Activated T-helper 2 cell treated with anti-CD3 and anti-CD28 coated beads, Interferon-gamma antibody, Interleukin-2, Interleukin-4, amounts not matched to agents 10 μg/mL and 5 μg/mL and 100 μg/mL, durations not matched to agents 14 hours and 24 hours and 36 hours (primary cell): ENCODE data around the gene CLEC2A. TPM values are rescaled to one million over a fixed set of nuclear protein-coding genes. Genes with fewer than 3 reads are reported as not detected.
"Not testable (repeated sequence)": the region's sequence is repeated elsewhere in the genome, so short reads cannot be mapped to it uniquely, and the experiment has no call there.

Experiments used
- DNase-seq: peaks from one replicate; pipeline ENCODE4 v3.0.0; 2021; ENCODE audit warnings: low spot score
- H3K27ac Mint-ChIP-seq: one replicate; pipeline ENCODE4 v1.8.0; 2021; ENCODE audit warnings: mixed read lengths
- H3K27me3 Mint-ChIP-seq: one replicate; pipeline ENCODE4 v1.8.0; 2021; ENCODE audit warnings: low read depth, mixed read lengths
- H3K36me3 Mint-ChIP-seq: one replicate; pipeline ENCODE4 v1.8.0; 2021; ENCODE audit warnings: low read depth, mixed read lengths
- H3K4me1 Mint-ChIP-seq: one replicate; pipeline ENCODE4 v1.8.0; 2021; ENCODE audit warnings: low read depth, mixed read lengths
- H3K4me3 Mint-ChIP-seq: one replicate; pipeline ENCODE4 v1.8.0; 2021; ENCODE audit warnings: low read depth, mild to moderate bottlenecking, moderate library complexity, mixed read lengths
- H3K9me3 Mint-ChIP-seq: one replicate; pipeline ENCODE4 v1.8.0; 2021; ENCODE audit warnings: mixed read lengths
- intact Hi-C: fragments of 100-400 bp; cut with micrococcal nuclease; formaldehyde crosslinking; loops from one replicate; pipeline ENCODE4 v1.15.1; 2023
- total RNA-seq: library from RNA; stranded (reverse); gene quantifications from 2 replicates; pipeline ENCODE4 v1.2.3, GENCODE V29; 2022

Gene CLEC2A
- not detected in 2 replicates for total RNA-seq

DNA sequence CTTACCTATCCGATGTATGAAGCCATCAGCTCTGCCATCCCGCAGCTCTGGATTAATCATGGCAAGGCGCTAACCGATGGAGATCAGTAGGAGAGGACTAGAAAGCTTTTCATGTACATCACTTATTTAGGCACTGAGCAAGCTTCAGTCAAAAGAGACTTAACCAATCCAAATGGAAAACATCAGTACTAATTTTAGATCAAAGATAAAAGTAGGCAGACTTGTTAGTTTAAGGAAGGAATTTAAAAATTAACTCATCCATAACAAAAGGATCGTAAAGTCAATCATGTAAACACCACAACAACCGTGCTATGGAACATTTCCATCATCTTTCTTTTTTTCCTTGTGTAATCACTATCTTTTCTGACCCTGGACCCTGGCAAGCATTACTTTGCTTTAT, at the start of gene CLEC2A:
Gene CLEC2A, minus strand, starts transcription at position 101 of the 400 bp plus-strand sequence. Its CDS starts 41 bp downstream, at position 60.
- Mint-ChIP-seq H3K9me3 (no peaks in the 10 kb centered on the region), H3K27me3 (peaks cover 34% of the 10 kb centered on the region), H3K27ac (no peak within 1 kb of the TSS), H3K4me1 (peaks cover 5% of the 10 kb centered on the region), H3K4me3 (no peak within 1 kb of the TSS), H3K36me3 (no peaks in the 10 kb centered on the region)
- intact Hi-C loops: no loop called here
- no peak for DNase-seq

GRCh38 chr12:9980126-9980525, 48.0 kb upstream of the CLEC2A start:
- no peak for DNase-seq
- H3K36me3 Mint-ChIP-seq: no peaks in the 10 kb centered on the region
- no peak overlapping the region for H3K4me3 Mint-ChIP-seq
- no peak overlapping the region for H3K27ac Mint-ChIP-seq
- intact Hi-C loops: no loop called here
- H3K4me1 Mint-ChIP-seq: no peaks in the 10 kb centered on the region
- peaks cover 24% of the 10 kb centered on the region for H3K27me3 Mint-ChIP-seq
- peaks cover 3% of the 10 kb centered on the region for H3K9me3 Mint-ChIP-seq

- intact Hi-C loops: no loop called here
- H3K36me3 Mint-ChIP-seq: no peaks in the 10 kb centered on the region
- H3K4me1 Mint-ChIP-seq: no peaks in the 10 kb centered on the region
- H3K27ac Mint-ChIP-seq: no peak overlapping the region
- peaks cover 33% of the 10 kb centered on the region for H3K27me3 Mint-ChIP-seq
- peaks cover 5% of the 10 kb centered on the region for H3K9me3 Mint-ChIP-seq
- no peak overlapping the region for H3K4me3 Mint-ChIP-seq
- no peak for DNase-seq
Observed at GRCh38 chr12:9977916-9978315, 45.7 kb upstream of the CLEC2A start.

- H3K9me3 Mint-ChIP-seq, H3K4me3 Mint-ChIP-seq, H3K4me1 Mint-ChIP-seq: not testable (repeated sequence)
Observed at GRCh38 chr12:9976626-9977025, 44.5 kb upstream of the CLEC2A start.

GRCh38 chr12:9975614-9976013, 43.4 kb upstream of the CLEC2A start:
- Mint-ChIP-seq H3K4me1 (peaks cover 5% of the 10 kb centered on the region), H3K9me3 (peaks cover 5% of the 10 kb centered on the region), H3K27ac (no peak overlapping the region), H3K4me3 (no peak overlapping the region), H3K27me3 (peaks cover 30% of the 10 kb centered on the region), H3K36me3 (no peaks in the 10 kb centered on the region)
- DNase-seq: no peak
- intact Hi-C loops: no loop called here

More at GRCh38 chr12:9976626-9977025, 44.5 kb upstream of the CLEC2A start:
- H3K36me3 Mint-ChIP-seq, intact Hi-C loops, H3K27ac Mint-ChIP-seq, DNase-seq: not testable (repeated sequence)
- peaks cover 32% of the 10 kb centered on the region for H3K27me3 Mint-ChIP-seq

GRCh38 chr12:9974731-9975130, 42.6 kb upstream of the CLEC2A start:
- H3K36me3 Mint-ChIP-seq, H3K4me1 Mint-ChIP-seq, H3K27ac Mint-ChIP-seq, DNase-seq, H3K9me3 Mint-ChIP-seq, H3K4me3 Mint-ChIP-seq, intact Hi-C loops: not testable (repeated sequence)
- peaks cover 25% of the 10 kb centered on the region for H3K27me3 Mint-ChIP-seq

- H3K9me3 Mint-ChIP-seq: peaks cover 5% of the 10 kb centered on the region
- no peak for DNase-seq
- peaks cover 25% of the 10 kb centered on the region for H3K27me3 Mint-ChIP-seq
- H3K27ac Mint-ChIP-seq: no peak overlapping the region
- no peaks in the 10 kb centered on the region for H3K36me3 Mint-ChIP-seq
- H3K4me3 Mint-ChIP-seq: no peak overlapping the region
- peaks cover 5% of the 10 kb centered on the region for H3K4me1 Mint-ChIP-seq
- intact Hi-C loops: no loop called here
Observed at GRCh38 chr12:9973949-9974348, 41.8 kb upstream of the CLEC2A start.

- no peak within 1 kb of the TSS for H3K27ac Mint-ChIP-seq
- intact Hi-C loops: no loop called here
- H3K4me3 Mint-ChIP-seq: no peak within 1 kb of the TSS
- peaks cover 19% of the 10 kb centered on the region for H3K27me3 Mint-ChIP-seq
- peaks cover 5% of the 10 kb centered on the region for H3K4me1 Mint-ChIP-seq
- no peaks in the 10 kb centered on the region for H3K36me3 Mint-ChIP-seq
- peaks cover 5% of the 10 kb centered on the region for H3K9me3 Mint-ChIP-seq
- no peak for DNase-seq
Observed at GRCh38 chr12:9971181-9971580, 39.0 kb upstream of the CLEC2A start, which contains the start of gene CLEC12A. Gene CLEC12A (plus strand): TSS chr12:9971409. CDS start chr12:9971597, 188 bp downstream.

GRCh38 chr12:9969673-9970072, 37.5 kb upstream of the CLEC2A start:
- no peak overlapping the region for H3K4me3 Mint-ChIP-seq
- H3K4me1 Mint-ChIP-seq: peaks cover 5% of the 10 kb centered on the region
- no peak overlapping the region for H3K27ac Mint-ChIP-seq
- no peaks in the 10 kb centered on the region for H3K36me3 Mint-ChIP-seq
- intact Hi-C loops: no loop called here
- no peak for DNase-seq
- no peaks in the 10 kb centered on the region for H3K9me3 Mint-ChIP-seq
- peaks cover 19% of the 10 kb centered on the region for H3K27me3 Mint-ChIP-seq

GRCh38 chr12:9961901-9962300, 29.7 kb upstream of the CLEC2A start:
- Mint-ChIP-seq H3K36me3 (no peaks in the 10 kb centered on the region), H3K4me1 (peaks cover 34% of the 10 kb centered on the region), H3K27ac (no peak overlapping the region), H3K27me3 (no peaks in the 10 kb centered on the region), H3K9me3 (no peaks in the 10 kb centered on the region), H3K4me3 (no peak overlapping the region)
- intact Hi-C loops: no loop called here
- no peak for DNase-seq

DNA sequence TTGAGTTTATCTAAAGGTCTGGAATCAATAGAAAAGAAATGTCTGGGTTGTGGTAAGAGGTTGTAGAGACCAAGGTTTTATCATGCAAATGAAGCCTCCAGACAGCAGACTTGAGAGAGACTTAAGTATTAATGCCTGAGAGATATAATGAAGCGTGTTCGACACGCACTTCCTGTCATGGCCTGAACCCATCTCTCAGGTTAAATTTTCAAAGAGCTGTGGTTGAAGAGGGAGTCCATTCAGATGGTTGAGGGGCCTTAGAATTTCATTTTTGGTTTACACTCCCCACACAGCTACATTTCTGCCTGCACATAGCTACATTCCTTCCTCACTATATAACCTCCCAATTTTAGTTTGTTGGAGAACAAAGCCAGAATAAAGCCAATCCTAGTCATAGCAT, 28.9 kb upstream of the CLEC2A start:
- peaks cover 41% of the 10 kb centered on the region for H3K4me1 Mint-ChIP-seq
- H3K9me3 Mint-ChIP-seq: no peaks in the 10 kb centered on the region
- no peaks in the 10 kb centered on the region for H3K27me3 Mint-ChIP-seq
- no peak for DNase-seq
- intact Hi-C loops: no loop called here
- H3K4me3 Mint-ChIP-seq: no peak overlapping the region
- H3K27ac Mint-ChIP-seq: no peak overlapping the region
- H3K36me3 Mint-ChIP-seq: no peaks in the 10 kb centered on the region

DNA sequence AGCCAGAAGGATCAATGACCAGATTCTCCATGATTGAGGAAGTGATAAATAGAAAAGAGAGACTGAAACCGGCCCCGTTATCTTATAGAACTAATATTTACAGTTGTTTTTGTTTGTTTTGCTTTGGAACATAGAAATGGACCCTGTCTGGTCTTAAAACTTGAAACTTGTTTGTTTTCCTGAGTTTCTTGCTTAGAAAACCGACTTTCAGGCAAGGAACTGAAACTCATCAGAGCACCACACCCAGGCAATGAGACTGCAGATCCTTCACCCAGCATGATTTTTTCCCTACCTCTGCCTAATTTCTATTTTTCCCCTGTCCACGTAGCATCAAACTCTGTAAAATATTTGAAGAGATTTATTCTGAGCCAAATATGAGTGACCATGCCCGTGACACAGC, 28.4 kb upstream of the CLEC2A start:
- Mint-ChIP-seq H3K27ac (no peak overlapping the region), H3K4me3 (no peak overlapping the region)
- intact Hi-C loops: no loop called here

GRCh38 chr12:9957834-9958233, 25.7 kb upstream of the CLEC2A start:
- no peaks in the 10 kb centered on the region for H3K9me3 Mint-ChIP-seq
- DNase-seq: no peak
- H3K27ac Mint-ChIP-seq: no peak overlapping the region
- H3K4me1 Mint-ChIP-seq: peaks cover 52% of the 10 kb centered on the region
- intact Hi-C loops: loop anchor here (1.0 to 10.0 kb wide), 2 partner anchors 10 to 257 kb away; partner anchors contain the start of gene GABARAPL1
- H3K36me3 Mint-ChIP-seq: no peaks in the 10 kb centered on the region
- H3K4me3 Mint-ChIP-seq: no peak overlapping the region
- H3K27me3 Mint-ChIP-seq: peaks cover 2% of the 10 kb centered on the region

More for the DNA sequence above, 28.4 kb upstream of the CLEC2A start:
- DNase-seq: no peak
- Mint-ChIP-seq H3K4me1 (peaks cover 47% of the 10 kb centered on the region), H3K27me3 (no peaks in the 10 kb centered on the region), H3K9me3 (no peaks in the 10 kb centered on the region), H3K36me3 (no peaks in the 10 kb centered on the region)
